H7 (cell line): ENCODE measurements around the gene IGSF9B. TPM values are rescaled to one million over a fixed set of nuclear protein-coding genes. Genes with fewer than 3 reads are reported as not detected.
"Not testable (repeated sequence)": the region's sequence is repeated elsewhere in the genome, so short reads cannot be mapped to it uniquely, and the experiment has no call there.

ENCODE experiments used
- DNase-seq: peaks from one replicate; pipeline ENCODE4 v3.0.0; 2012
- H3K27me3 ChIP-seq: 2 replicates; pipeline ENCODE4 v1.6.0; 2011; ENCODE audit warnings: mild to moderate bottlenecking, low read length; ENCODE audit not compliant: control insufficient read depth, insufficient read depth
- H3K36me3 ChIP-seq: replicated peaks from 2 replicates; pipeline ENCODE4 v1.5.1; 2011; ENCODE audit warnings: low read length; ENCODE audit not compliant: control insufficient read depth, insufficient read depth
- H3K4me3 ChIP-seq: 2 replicates; pipeline ENCODE4 v1.5.1; 2011; ENCODE audit warnings: low read depth, mild to moderate bottlenecking, control low read depth, low read length, moderate library complexity; ENCODE audit not compliant: insufficient read depth
- total RNA-seq: library from RNA; depleted of rRNA; stranded (reverse); fragments of >200 nt; shearing (Covaris generic); gene quantifications from 2 replicates; pipeline ENCODE4 v1.2.3, GENCODE V29; 2014; rRNA removed

IGSF9B gene, protein sequence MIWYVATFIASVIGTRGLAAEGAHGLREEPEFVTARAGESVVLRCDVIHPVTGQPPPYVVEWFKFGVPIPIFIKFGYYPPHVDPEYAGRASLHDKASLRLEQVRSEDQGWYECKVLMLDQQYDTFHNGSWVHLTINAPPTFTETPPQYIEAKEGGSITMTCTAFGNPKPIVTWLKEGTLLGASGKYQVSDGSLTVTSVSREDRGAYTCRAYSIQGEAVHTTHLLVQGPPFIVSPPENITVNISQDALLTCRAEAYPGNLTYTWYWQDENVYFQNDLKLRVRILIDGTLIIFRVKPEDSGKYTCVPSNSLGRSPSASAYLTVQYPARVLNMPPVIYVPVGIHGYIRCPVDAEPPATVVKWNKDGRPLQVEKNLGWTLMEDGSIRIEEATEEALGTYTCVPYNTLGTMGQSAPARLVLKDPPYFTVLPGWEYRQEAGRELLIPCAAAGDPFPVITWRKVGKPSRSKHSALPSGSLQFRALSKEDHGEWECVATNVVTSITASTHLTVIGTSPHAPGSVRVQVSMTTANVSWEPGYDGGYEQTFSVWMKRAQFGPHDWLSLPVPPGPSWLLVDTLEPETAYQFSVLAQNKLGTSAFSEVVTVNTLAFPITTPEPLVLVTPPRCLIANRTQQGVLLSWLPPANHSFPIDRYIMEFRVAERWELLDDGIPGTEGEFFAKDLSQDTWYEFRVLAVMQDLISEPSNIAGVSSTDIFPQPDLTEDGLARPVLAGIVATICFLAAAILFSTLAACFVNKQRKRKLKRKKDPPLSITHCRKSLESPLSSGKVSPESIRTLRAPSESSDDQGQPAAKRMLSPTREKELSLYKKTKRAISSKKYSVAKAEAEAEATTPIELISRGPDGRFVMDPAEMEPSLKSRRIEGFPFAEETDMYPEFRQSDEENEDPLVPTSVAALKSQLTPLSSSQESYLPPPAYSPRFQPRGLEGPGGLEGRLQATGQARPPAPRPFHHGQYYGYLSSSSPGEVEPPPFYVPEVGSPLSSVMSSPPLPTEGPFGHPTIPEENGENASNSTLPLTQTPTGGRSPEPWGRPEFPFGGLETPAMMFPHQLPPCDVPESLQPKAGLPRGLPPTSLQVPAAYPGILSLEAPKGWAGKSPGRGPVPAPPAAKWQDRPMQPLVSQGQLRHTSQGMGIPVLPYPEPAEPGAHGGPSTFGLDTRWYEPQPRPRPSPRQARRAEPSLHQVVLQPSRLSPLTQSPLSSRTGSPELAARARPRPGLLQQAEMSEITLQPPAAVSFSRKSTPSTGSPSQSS (N-terminal part only)
- 6.1 and 12.4 TPM in 2 replicates for total RNA-seq

GRCh38 chr11:133956650-133957633 lies at the start of gene IGSF9B:
Gene IGSF9B, minus strand, starts transcription at chr11:133956968. Its CDS starts 214 bp downstream, at chr11:133956754.
- Histone ChIP-seq H3K27me3 (peaks cover 27% of the 10 kb centered on the region), H3K4me3 (peak within 1 kb of the TSS; percentile 75), H3K36me3 (no peaks in the 10 kb centered on the region; the same call in 1 of the 2 replicates)
- peak; percentile 100 for DNase-seq

- no peak for DNase-seq
Observed at GRCh38 chr11:134004496-134005172, 47.9 kb upstream of the IGSF9B start.

DNA sequence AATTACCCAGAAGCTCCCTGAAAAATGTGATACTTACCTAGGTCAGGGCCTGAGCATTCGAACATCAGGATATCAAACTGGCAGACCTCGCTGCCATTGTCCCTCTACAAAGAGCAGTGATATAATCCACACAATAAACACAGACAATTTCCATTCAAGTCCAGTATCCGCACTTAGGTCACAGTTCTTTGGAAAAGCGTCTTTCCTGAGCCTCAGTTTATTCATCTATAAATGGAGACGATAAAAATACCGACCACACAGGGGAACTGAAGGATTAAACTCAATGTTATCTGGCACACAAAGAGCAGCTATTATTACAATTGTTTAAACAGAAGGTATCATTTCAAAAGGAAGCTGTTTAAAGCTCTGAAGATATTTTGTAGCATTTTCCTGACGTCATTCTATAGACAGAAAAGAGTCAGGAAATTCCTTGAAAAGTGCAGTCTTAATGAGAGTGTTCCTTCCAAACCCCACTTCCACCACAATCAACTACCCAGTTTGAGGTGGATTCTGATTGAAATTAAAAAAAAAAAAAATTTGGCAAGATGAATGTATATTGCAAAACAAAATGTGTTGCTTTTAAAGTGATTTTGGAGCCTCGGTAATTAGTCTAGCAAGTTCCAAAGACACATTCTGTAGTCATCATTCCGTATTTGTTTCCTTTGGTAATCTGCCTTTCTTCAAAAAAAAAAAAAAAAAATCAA lies 47.2 kb upstream of the IGSF9B start:
- Histone ChIP-seq H3K27me3 (no peaks in the 10 kb centered on the region), H3K36me3 (no peaks in the 10 kb centered on the region), H3K4me3 (no peak overlapping the region)
- DNase-seq: no peak

More at GRCh38 chr11:134004496-134005172, 47.9 kb upstream of the IGSF9B start:
- no peaks in the 10 kb centered on the region for H3K27me3 ChIP-seq
- no peaks in the 10 kb centered on the region for H3K36me3 ChIP-seq
- H3K4me3 ChIP-seq: no peak overlapping the region

GRCh38 chr11:134002819-134003218 lies 46.1 kb upstream of the IGSF9B start:
- not testable (repeated sequence) for H3K36me3 ChIP-seq, DNase-seq, H3K4me3 ChIP-seq, H3K27me3 ChIP-seq

DNA sequence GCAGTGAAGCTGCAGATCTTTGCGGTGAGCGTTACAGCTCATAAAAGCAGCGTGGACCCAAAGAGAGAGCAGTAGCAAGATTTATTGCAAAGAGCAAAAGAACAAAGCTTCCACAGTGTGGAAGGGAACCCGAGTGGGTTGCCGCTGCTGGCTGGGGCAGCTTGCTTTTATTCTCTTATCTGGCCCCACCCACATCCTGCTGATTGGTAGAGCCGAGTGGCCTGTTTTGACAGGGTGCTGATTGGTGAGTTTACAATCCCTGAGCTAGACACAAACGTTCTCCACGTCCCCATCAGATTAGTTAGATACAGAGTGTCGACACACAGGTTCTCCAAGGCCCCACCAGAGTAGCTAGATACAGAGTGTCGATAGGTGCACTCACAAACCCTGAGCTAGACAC lies 45.6 kb upstream of the IGSF9B start:
- not testable (repeated sequence) for H3K36me3 ChIP-seq, H3K4me3 ChIP-seq, H3K27me3 ChIP-seq, DNase-seq

DNA sequence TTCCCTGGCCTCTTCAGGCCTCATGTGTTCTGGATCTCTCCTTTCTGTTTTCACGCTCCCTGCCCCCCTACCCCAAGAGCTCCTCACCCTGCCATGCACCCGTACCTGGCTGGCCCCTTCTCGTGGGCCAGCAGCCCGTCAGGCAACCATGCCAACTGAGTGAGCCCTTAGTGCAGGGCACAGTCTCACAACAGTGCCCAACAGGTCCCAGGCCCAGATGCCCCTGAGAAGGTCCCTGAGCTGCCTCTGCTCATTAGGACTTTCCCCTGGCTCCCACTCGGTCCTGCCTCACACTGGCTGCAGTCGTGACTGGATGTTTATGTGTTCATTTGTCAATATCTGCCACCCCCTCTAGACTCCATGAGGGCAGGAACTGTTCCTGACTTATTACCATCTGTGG lies 44.8 kb upstream of the IGSF9B start:
- no peaks in the 10 kb centered on the region for H3K36me3 ChIP-seq
- no peak overlapping the region for H3K4me3 ChIP-seq
- no peaks in the 10 kb centered on the region for H3K27me3 ChIP-seq
- DNase-seq: no peak

- H3K36me3 ChIP-seq: no peaks in the 10 kb centered on the region
- no peak for DNase-seq
- H3K4me3 ChIP-seq: no peak overlapping the region
- H3K27me3 ChIP-seq: no peaks in the 10 kb centered on the region
Observed at GRCh38 chr11:134001088-134001487, 44.3 kb upstream of the IGSF9B start.

DNA sequence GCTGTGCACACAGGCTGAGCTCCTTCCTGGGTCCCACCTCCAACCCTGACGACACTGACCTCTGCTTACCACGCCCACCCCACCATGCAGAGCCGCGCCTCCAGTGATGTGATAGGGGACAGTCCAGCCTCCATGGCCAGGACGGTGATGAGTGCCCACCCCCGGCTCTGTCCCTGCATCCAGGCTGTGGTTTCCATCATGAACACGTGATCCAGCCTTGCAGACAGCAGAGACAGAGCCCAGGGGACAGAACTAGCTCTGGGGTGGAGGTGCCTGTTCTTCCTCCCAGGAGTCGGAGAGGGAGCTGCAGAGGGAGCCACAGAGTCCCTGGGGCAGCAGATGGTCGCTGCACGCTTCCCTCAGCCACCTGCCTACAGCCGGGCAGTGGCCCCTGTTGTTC lies 42.6 kb upstream of the IGSF9B start:
- Histone ChIP-seq H3K36me3 (no peaks in the 10 kb centered on the region), H3K27me3 (no peaks in the 10 kb centered on the region), H3K4me3 (no peak overlapping the region)
- DNase-seq: no peak

DNA sequence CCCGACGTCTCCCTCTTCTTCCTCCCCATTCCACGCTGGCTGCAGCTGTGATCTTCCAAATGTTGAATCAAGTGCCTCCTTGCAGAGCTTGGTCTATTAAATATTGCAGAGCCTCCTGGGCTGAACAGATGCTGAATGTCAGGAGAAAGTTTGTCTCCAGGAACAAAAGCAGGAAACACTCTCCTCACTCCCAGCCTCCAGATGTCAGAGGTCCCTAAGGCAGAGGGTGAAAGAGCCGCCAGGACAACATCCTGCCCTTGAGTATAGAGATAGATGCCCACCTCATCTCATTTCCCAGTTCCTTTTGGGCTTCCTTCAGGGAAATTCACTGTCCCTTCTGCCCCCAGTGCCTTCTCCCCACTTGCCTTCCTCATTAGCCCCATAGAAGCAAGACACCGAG lies 40.8 kb upstream of the IGSF9B start:
- Histone ChIP-seq H3K4me3 (no peak overlapping the region), H3K36me3 (no peaks in the 10 kb centered on the region), H3K27me3 (no peaks in the 10 kb centered on the region)
- DNase-seq: no peak

GRCh38 chr11:133996671-133997070 lies 39.9 kb upstream of the IGSF9B start:
- H3K4me3 ChIP-seq: no peak overlapping the region
- no peaks in the 10 kb centered on the region for H3K27me3 ChIP-seq
- no peaks in the 10 kb centered on the region for H3K36me3 ChIP-seq
- no peak for DNase-seq

GRCh38 chr11:133995066-133995465 lies 38.3 kb upstream of the IGSF9B start:
- H3K27me3 ChIP-seq: no peaks in the 10 kb centered on the region
- no peak for DNase-seq
- no peaks in the 10 kb centered on the region for H3K36me3 ChIP-seq
- H3K4me3 ChIP-seq: no peak overlapping the region

DNA sequence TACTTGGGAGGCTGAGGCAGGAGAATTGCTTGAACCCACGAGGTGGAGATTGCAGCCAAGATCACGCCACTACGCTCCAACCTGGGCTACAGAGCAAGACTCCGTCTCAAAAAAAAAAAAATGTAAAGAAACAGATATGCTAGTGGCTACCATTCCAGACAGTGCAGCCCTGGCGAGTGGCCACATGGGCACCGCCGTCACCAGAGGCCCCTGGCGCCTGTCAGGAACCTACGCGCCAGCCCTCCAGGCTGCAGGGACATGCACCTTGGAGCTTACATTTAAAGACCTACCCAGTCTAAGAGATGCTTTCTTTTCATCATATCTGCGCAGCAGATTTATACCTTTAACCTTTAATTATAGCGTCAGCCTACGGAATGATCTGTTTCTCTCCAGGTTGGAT lies 37.2 kb upstream of the IGSF9B start:
- H3K4me3 ChIP-seq: no peak overlapping the region
- no peaks in the 10 kb centered on the region for H3K36me3 ChIP-seq
- DNase-seq: no peak
- no peaks in the 10 kb centered on the region for H3K27me3 ChIP-seq
